ENCODE results near the gene ROR2.
A peak's percentile ranks its signal among the peaks of the same experiment; 100 is the strongest.

ROR2 gene

DNA sequence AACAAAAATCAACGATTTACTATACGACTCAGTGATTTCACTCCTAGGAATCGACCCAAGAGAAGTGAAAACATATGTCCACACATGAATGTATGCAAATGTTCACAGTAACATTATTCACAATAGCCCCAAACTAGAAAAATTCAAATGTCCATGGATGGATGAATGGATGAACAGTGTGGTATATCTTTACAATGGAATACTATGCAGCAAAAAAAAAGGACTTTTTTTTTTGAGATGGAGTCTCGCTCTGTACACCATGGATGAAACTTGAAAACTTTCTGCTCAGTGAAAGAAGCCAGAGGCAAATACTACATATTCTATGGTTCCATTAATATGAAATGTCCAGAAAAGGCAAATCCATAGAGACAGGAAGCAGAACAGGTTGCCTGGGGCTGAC is 233.8 kb downstream of the ROR2 start:
- DNase-seq (ENCODE audit: low read depth): no peak

DNA sequence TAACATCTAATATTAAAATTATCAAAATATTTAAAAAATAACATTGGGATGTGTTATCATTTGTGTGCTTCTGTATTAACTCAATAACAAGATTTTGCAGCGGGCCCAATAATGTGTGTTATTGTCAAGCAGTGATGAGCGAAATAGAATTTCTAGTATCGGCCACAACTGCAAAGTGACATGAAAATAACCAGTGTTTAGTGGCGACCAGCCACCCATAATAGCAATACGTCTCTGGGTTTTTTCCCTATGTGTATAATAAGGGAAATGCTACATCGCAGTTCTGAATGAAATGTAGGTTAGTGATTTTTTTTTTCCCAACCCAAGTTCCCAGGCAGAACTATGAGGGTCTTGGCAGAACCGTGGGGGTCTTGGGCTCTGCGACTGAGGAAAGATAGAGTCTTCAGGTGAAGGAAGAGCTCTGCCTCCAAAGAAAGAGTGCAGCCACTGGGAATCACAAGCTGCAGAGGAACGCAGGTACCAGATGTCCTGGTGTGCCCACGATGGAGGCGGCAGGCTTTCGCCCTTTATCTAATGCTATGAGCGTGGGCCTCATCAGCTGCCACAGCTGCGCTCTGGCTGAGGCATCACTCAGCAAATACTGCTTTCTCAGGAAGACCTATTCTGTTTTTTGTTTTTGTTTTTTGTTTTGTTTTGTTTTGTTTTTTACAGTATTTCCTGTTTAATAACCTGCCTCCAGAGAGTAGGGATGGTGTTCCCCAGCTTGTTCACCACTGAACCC is 235.0 kb downstream of the ROR2 start:
- DNase-seq (ENCODE audit: low read depth): no peak

DNA sequence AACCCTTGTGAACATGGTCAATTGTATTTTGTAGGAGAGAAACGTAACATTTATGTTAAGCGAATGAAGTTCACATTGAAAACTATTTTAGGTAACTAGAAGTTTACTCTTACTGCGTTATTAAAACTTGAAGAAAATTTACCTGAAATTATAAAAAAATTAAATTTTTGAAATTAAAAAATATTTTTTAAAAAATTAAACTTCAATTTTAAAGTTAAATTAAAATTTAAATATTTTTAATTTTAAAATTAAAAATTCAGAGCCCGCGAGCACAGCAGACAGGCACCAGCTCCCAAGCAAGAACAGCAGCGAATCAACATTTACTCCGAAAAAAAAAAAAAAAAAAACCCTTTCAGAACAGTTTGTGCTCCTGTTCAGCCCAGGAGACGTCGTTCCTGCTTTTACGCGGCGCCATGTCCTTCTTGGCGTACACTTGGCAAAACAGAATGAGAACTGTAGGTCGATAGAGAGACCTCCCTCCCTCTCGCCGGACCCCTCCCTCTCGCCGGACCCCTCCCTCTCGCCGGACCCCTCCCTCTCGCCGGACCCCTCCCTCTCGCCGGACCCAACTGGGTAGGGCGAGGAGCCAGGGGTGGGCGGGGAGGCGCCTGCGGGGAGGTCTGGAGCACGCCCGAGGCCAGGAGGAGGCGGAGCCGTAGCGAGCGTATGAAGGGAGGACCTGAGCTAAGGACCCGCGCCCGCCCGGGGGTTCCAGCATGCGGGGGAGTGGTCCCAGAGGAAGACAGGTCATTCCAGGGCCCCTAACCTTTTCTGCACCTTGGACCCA is 235.8 kb downstream of the ROR2 start:
- no peak for DNase-seq (ENCODE audit: low read depth)

- DNase-seq (ENCODE audit: low read depth): no peak
These were observed 237.2 kb downstream of the ROR2 start for GRCh38 chr9:91712811-91713210.

GRCh38 chr9:91711755-91712601 is 238.1 kb downstream of the ROR2 start:
- no peak for DNase-seq (ENCODE audit: low read depth)

GRCh38 chr9:91710158-91710557 is 239.9 kb downstream of the ROR2 start:
- DNase-seq (ENCODE audit: low read depth): no peak

DNA sequence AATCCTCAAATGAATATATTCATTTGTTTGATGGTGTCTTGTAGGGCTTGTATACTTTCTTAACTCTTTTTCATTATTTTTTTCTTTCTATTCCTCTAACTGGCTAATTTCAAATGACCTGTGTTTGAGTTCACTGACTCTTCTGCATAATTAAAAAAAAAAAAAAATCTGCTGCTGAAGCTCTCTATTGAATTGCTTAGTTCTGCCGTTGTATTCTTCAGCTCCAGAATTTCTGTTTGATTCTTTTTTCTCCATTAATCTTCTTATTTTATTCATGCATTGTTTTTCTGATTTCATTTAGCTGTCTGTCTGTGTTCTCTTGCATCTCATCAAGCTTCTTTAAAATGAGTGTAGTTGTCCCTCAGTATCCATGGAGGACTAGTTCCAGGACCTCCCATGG is 244.6 kb downstream of the ROR2 start:
- DNase-seq (ENCODE audit: low read depth): no peak

DNA sequence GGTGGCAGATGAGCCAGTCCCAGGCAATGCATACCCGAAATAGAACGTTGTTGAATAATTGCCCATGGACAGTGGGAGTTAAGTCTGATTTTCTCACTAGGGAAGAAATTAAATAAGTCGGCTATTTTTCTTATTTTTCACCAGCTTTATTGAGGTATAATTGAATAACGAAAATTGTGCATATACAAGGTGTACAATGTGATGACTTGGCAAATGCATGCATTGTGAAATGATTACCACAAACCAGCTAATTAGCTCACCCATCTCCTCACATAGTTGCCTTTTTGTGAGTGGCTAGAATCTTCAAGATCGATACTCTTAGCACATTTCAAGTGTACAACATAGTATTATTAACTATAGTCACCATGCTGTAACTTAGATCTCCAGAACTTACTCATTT is 249.6 kb downstream of the ROR2 start:
- no peak for DNase-seq (ENCODE audit: low read depth)

DNA sequence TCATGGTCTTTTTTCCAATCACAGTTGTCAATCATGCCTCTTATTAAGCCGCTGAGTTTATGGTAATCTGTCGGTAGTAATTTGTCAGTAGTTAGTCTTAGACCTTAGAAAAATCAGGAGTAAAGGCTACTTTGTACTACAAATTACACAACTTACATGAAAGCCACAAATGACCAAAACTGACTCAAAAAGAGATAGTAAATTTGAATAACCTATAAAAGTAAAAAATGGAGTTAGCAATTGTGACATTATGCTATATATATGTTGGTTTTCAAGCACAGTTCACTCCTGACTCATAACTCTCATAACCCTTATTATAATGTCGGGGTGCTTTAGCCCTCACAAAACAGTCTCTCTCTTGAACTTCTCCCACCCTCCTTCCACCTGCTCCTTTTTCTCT is 251.8 kb downstream of the ROR2 start:
- no peak for DNase-seq (ENCODE audit: low read depth)

GRCh38 chr9:91697201-91697600 is 252.8 kb downstream of the ROR2 start:
- DNase-seq (ENCODE audit: low read depth): no peak

DNA sequence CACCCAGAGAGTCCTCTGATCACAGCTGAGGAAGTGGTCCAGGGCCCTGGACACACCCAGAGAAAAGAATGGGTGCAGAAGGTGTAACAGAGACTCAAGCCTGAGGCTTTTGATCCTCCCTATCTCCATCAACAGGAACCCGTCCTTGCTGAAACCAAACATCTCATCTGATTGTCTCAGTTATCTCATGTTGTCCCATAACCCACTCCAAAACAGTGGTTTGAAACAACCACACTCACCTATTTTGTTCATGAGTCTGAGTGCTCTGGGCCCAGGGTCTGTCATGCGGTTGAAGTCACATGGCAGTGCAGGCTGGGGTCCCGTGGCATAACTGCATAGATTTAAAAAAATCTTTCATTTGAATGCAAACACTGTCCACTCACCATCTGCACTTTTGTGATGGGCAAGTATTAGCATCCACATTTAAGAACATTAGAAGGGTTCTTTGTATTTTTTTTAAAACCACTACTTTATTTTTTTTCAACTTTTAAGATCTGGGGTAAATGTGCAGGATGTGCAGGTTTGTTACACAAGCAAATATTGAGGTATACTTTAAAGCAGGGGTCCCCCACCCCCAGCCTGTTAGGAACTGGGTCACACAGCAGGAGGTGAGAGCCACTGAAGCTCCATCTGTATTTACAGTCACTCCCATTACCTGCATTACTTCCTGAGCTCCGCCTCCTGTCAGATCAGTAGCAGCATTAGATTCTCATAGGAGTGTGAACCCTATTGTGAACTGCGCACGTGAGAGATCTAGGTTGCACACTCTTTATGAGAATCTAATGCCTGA is 255.8 kb downstream of the ROR2 start:
- no peak for DNase-seq (ENCODE audit: low read depth)

DNA sequence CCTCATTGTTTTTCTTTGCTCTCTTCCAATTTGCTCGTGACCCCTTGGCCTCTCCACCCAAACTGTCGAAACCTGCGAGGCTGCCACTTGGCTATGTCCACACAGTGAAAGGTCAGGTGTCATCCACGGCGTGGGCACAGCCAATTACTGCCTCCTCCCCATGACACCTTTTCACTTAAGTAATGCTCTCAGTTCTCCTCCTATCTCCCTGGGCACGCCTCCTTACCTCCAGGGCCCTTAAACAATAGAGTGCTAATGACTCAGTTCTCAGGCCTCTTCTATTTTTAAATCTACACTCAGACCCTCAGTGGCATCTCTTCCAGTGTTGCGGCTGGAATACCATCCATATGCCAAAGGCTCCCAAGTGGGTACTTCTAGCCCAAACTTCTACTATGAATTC is 256.8 kb downstream of the ROR2 start:
- no peak for DNase-seq (ENCODE audit: low read depth)

DNA sequence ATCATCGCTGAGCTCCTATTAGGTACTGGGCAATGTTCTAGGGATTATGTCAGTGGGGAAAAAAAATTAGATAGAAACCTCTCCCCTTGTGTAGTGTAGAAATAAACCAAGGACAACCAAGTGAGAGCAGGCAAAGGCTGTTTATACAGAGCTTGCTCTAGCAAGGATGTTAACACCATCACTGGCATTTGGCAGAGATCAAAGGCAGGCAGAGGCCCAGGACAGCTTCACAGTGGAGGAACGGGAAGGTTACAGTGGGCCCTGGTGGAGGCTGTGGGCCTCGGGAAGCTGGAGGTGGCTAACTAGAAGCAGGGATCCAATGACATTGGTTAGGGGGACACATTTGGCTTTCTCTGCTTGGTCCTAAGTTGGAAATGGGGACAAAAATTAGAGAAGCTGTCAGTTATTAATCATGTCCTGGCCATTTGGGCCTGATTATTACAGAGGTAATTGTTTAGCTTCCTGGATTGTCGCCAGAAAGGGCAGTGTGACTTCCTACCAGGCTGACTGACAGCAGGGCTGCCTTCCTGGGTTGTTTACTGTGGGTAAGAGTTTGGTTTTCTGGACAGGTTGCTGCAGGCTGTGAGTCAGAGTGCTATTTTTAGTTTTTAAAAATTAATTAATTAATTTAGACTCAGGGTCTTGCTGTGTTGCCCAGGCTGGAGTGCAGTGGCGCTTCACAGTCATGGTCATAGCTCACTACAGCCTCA is 259.3 kb downstream of the ROR2 start:
- DNase-seq (ENCODE audit: low read depth): no peak

GRCh38 chr9:91689006-91689405 is 261.0 kb downstream of the ROR2 start:
- no peak for DNase-seq (ENCODE audit: low read depth)

DNA sequence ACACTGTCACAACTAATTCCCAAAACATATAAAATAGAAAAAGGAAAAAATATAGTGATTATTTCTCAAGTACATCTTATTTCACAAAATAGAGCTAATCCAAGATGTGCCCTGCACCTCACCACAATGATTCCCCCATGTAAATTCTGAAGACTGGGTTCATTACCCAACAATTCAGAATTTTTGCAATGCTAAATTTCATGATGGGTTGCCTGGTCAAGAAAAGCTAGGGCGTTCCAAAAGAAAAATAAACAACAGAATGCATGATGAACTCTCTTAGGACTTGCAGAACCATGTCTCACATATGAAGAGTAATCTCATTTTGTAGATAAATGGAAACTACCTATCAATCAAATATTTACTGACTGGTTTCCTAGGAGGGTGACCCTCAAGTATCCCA is 266.8 kb downstream of the ROR2 start:
- no peak for DNase-seq (ENCODE audit: low read depth)

- no peak for DNase-seq (ENCODE audit: low read depth)
These were observed 267.2 kb downstream of the ROR2 start for GRCh38 chr9:91682806-91683205.

DNA sequence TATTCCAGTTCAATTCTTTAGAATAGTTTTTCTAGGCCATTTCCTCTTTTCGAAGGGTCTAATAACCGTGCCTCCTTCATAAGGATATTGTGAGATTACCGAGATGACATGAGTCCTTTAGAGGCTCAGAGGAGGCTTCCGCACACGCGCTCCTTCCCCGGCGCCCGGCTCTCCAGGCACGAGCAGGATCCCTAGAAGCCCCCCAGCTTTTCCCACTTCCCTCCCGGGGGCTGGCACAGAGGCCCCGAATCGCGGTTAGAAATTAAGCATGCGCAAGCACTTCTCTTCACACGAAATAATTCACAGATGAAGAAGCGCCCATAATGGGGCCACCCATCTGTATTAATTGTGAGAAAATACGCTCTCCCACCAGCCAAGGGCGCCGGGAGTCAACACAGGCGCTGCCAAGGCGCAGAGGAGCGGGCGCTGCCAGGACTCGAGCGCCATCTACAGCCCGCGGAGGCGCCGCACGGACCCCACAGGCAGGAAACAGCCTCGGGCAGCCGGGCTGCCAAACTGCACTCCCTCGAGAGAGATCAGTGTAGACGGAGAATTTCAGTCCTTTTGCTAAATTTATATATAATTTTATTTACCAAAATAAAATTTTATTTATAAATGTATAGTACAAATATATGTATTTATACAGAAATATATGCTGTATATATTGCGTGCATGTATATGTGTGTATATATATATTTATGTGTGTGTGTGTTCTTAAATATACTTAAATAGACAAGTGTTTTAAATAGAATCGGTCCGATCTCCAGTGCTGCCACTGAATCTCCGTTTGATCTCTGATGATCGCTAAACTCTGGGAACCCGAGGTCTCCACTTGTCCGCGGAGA is 268.3 kb downstream of the ROR2 start:
- DNase-seq (ENCODE audit: low read depth): peak; percentile 1

DNA sequence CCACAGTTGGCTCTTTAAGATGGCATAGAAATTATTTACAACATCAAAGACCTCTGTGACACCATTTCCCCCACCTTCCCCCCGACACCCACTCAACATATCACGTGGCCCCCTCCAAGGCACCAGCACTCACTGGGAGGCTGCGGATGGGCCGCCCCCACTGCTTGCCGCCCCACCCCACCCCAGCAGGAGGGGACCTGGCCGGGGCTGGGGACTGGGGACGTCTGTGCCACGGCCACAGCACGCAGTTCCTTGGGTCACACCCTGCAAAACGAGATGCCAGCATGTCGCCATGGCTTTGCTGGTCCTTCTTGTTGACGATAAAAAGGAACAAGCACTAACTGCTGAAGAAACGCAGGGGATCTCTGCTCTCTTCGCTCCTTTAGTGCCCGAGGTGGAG is 269.0 kb downstream of the ROR2 start:
- no peak for DNase-seq (ENCODE audit: low read depth)

DNA sequence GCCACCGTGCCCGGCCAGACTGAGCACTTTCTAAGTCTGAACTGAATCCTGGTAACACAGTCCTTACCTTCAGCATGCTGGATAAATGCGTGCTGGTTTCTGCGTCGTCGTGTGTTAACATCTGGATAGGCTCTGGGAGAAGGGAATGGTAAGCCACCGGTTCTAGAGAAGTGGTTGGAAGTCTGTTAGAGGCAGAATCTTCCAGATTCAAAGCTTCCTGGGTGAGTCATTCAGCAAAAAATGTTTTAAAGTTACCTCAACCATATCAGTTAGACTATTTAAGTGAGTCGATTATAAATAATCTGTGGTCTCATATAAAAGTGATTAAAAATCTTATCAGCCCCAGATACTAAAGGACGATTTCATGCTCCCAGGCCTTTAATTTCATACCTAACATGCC is 269.9 kb downstream of the ROR2 start:
- DNase-seq (ENCODE audit: low read depth): no peak

DNA sequence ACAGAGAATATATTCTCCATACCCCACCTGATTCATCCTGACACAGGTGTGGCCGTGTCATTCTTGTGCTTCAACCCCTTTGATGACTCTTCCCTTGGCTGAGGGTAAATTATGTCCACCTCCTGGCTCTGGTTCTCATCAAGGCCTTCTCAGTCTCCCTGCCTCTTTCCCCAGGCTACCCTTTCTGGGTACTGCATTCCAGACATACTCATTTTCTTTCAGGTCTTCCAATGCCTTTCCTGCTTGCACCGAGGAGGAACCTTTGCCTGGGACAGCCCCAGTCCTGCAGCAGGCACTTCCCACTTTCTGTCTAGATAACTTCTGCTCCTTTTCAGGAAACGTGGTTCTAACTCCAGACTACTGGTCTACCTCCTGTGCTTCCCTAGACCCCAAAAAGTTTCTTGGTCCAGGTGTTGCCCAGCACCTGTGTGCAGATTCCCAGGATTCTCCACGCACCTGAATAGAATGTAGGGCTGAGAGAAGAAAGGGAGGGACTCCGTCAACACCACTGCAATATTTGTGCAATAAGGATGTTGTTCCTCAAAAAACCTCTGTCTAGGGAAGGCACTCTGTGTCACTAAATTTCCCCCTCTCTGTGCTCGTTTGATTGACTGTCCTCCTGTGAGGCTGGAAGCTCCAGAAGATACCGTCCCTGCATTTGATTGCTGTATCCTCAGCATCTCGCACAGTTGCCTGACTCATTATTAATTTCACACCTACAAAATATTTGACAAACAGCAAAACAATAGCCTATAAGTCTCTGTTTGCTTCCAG is 271.0 kb downstream of the ROR2 start:
- DNase-seq (ENCODE audit: low read depth): no peak
